Measurements from ENCODE around the gene ABCC8. TPM values are rescaled to one million over a fixed set of nuclear protein-coding genes. Genes with fewer than 3 reads are reported as not detected.

ABCC8 gene
- total RNA-seq, 1 experiment from 2014 or later: not detected

DNA sequence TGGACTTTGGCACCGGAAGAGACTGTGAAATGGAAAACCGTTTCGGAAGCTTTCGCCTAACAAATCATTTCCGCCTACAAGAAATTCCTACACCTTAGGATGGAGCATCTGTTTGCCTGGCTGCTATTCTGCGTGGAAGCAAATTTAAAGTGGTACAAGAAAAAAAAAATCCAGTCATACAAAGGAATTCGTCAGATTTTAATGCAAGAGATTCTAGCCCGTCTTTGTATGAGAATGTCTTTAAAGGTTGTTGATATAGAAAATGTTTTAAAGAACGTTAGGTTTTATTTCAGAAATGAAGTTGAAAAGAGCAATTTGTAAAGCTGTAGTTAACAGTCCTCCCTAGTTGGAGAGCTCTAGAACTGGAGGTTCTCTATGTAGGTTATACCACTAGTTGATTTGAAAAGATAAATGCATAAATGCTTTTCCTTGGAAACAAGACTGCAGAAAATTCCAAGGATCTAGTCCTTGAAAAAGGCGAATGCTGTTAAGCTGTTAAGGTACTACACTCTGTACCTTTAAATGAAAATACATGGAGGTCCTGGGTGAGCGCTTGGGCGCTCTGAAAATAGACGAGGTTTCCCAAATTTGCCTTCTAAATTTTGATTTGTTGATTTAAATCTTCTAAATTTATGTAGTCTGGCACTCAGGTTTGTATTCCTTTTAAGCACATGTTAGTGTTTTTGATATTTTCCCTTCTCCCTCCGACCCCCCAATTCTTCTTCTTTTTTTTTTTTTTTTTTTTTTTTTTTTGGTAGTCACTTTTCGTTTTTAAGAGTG is 122.6 kb downstream of the ABCC8 start:
- Histone ChIP-seq H3K4me2 (peak overlapping the region; percentile 84), H3K36me3 (ENCODE audit: low read depth) (no peaks in the 10 kb centered on the region), H4K20me1 (ENCODE audit: insufficient read depth) (no peaks in the 10 kb centered on the region), H3K27me3 (ENCODE audit: insufficient read depth, low read depth) (no peaks in the 10 kb centered on the region), H3F3A (ENCODE audit: insufficient read depth, low read depth) (peaks cover 30% of the 10 kb centered on the region), H3K9me3 (ENCODE audit: insufficient read depth, low read depth) (no peaks in the 10 kb centered on the region), H3K9me2 (ENCODE audit: insufficient read depth) (no peaks in the 10 kb centered on the region), H2AFZ (peak overlapping the region; percentile 98), H3K27ac (no peak overlapping the region), H3K79me2 (ENCODE audit: low read depth) (no peaks in the 10 kb centered on the region), H3K4me1 (replicated peaks; ENCODE audit: insufficient read depth) (0 out of 2 replicates have a peak, but pooled peaks cover 4% of the 10 kb centered on the region), H3K4me3 (peak overlapping the region; percentile 72)
- TF ChIP-seq, protein P1, sequence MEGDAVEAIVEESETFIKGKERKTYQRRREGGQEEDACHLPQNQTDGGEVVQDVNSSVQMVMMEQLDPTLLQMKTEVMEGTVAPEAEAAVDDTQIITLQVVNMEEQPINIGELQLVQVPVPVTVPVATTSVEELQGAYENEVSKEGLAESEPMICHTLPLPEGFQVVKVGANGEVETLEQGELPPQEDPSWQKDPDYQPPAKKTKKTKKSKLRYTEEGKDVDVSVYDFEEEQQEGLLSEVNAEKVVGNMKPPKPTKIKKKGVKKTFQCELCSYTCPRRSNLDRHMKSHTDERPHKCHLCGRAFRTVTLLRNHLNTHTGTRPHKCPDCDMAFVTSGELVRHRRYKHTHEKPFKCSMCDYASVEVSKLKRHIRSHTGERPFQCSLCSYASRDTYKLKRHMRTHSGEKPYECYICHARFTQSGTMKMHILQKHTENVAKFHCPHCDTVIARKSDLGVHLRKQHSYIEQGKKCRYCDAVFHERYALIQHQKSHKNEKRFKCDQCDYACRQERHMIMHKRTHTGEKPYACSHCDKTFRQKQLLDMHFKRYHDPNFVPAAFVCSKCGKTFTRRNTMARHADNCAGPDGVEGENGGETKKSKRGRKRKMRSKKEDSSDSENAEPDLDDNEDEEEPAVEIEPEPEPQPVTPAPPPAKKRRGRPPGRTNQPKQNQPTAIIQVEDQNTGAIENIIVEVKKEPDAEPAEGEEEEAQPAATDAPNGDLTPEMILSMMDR (conservative IDR thresholded peaks at IDR 0.05): no peak
- no peak for TF ChIP-seq EZH2 (IDR thresholded peaks at IDR 0.05; ENCODE audit: low read depth)
- POLR2A ChIA-PET (ENCODE audit: unreplicated experiment): no interaction called here
- CTCF ChIA-PET: interaction anchor here (0.7 kb wide), 1 partner anchor 1154 kb away, joined by 15 read pairs; no protein-coding TSS in a partner anchor
- intact Hi-C loops (cut with micrococcal nuclease; ENCODE audit: unreplicated experiment): loop anchor here (5.0 kb wide), 1 partner anchor 122 kb away; no protein-coding TSS in a partner anchor
- DNase-seq: no peak
- BruUV-seq (replicated peaks): no TSS peak

DNA sequence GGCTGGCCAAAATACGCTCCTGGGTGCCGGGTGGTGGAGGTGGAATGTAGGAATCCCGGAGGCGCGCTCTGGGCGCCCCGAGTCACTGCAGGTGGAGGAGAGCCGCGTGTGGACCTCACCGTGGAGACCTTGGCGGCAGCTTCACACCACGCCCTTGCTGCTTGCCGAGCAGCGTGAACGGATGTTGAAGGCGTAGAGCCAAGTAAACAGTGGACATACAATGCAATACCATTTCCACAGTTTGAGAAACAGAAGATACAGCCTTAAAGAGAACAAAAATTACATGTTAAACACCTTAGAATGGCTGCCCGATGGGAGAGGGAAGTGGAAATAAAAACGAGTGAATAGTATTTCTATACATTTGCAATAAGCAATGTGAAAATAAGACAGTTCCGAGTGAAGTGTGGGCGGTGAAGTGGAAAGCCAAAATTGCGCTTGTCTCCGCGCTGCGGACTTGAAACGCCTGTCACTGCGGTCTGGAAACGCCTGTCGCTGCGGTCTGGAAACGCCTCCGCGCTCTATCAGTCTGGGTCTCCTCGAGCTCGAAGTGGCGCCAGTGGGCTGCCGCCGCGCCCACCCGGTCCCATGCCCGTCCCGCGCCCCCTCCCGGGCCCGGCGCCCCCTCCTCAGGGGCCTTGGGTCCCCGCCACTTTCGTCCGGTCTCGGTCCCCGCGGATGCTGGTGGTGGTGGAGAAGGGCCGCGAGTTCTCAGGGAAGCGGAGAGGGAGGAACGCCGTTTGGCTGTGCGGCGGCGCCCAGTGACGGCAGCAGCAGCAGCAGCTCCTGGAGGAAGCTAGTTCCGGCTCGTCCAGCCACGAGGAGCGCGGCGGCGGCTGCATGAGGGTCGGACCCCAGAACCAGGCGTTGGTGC is 123.5 kb downstream of the ABCC8 start:
- no peaks in the 10 kb centered on the region for H3K79me2 ChIP-seq (ENCODE audit: low read depth)
- H4K20me1 ChIP-seq (ENCODE audit: insufficient read depth): no peaks in the 10 kb centered on the region
- CTCF ChIA-PET: no interaction called here
- H3K9me3 ChIP-seq (ENCODE audit: insufficient read depth, low read depth): no peaks in the 10 kb centered on the region
- no peaks in the 10 kb centered on the region for H3K9me2 ChIP-seq (ENCODE audit: insufficient read depth)
- H3K27ac ChIP-seq: no peak overlapping the region
- no peaks in the 10 kb centered on the region for H3K27me3 ChIP-seq (ENCODE audit: insufficient read depth, low read depth)
- peak; percentile 42 to 51 for DNase-seq
- intact Hi-C loops (cut with micrococcal nuclease; ENCODE audit: unreplicated experiment): loop anchor here (5.0 kb wide), 1 partner anchor 121 kb away; no protein-coding TSS in a partner anchor
- peak overlapping the region; percentile 72 for H3K4me3 ChIP-seq
- POLR2A ChIA-PET (ENCODE audit: unreplicated experiment): no interaction called here
- no TSS peak for BruUV-seq (replicated peaks)
- H3K4me2 ChIP-seq: peak overlapping the region; percentile 84
- 0 out of 2 replicates have a peak, but pooled peaks cover 4% of the 10 kb centered on the region for H3K4me1 ChIP-seq (replicated peaks; ENCODE audit: insufficient read depth)
- TF ChIP-seq, protein P1 (conservative IDR thresholded peaks at IDR 0.05): no peak
- no peak for TF ChIP-seq EZH2 (IDR thresholded peaks at IDR 0.05; ENCODE audit: low read depth)
- peaks cover 30% of the 10 kb centered on the region for H3F3A ChIP-seq (ENCODE audit: insufficient read depth, low read depth)
- no peaks in the 10 kb centered on the region for H3K36me3 ChIP-seq (ENCODE audit: low read depth)
- H2AFZ ChIP-seq: peak overlapping the region; percentile 98

DNA sequence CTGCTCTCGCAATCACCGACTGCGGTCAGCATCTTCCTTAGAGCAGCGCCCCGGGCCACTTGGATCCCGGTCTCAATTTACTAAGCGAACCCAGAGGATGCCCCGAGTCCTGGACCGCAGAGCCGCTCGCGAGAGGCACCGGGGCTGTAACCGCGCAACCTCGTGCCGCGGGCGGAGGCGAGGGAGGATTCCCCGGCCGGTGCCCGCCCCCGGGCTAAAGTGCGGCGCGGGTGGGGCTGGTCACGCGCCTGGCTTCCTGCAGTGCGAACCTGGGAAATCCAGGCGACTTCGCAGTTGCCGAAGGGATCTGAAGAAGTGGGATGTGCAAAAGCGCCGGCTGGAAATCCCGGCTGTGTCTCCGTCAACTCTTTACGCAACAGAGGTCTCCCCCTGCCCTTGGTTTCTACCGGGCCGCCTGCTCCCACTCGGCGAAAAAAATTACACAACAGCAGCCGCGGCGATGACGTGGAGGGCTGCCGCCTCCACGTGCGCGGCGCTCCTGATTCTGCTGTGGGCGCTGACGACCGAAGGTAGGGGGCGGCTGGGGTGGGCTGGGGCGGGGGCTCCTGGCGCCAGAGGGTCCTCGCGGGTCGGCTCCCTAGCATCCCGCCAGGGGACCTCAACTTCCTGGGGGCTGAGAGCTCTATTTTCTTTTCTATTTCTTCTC is 125.0 kb downstream of the ABCC8 start, which contains the start of gene NCR3LG1:
TSS of gene NCR3LG1 (plus strand) at position 291 of the 667 bp plus-strand sequence. CDS start at position 461, 170 bp downstream.
- Histone ChIP-seq H3F3A (ENCODE audit: insufficient read depth, low read depth) (peaks cover 30% of the 10 kb centered on the region), H3K79me2 (ENCODE audit: low read depth) (no peaks in the 10 kb centered on the region), H3K36me3 (ENCODE audit: low read depth) (no peaks in the 10 kb centered on the region), H4K20me1 (ENCODE audit: insufficient read depth) (no peaks in the 10 kb centered on the region), H3K27me3 (ENCODE audit: insufficient read depth, low read depth) (no peaks in the 10 kb centered on the region), H3K9me2 (ENCODE audit: insufficient read depth) (no peaks in the 10 kb centered on the region), H3K27ac (no peak within 1 kb of the TSS), H3K9me3 (ENCODE audit: insufficient read depth, low read depth) (no peaks in the 10 kb centered on the region), H3K4me2 (peak within 1 kb of the TSS; percentile 84), H3K4me3 (peak within 1 kb of the TSS; percentile 72), H2AFZ (peak within 1 kb of the TSS; percentile 98), H3K4me1 (replicated peaks; ENCODE audit: insufficient read depth) (0 out of 2 replicates have a peak, but pooled peaks cover 4% of the 10 kb centered on the region)
- ChIA-PET POLR2A (ENCODE audit: unreplicated experiment) (interaction anchor here (0.6 to 0.7 kb wide), 3 partner anchors 88 to 639 kb away, joined by 4 to 15 read pairs (median 7); no protein-coding TSS in a partner anchor), CTCF (interaction anchor here (0.6 to 0.7 kb wide), 2 partner anchors 50 to 87 kb away, joined by 3 to 9 read pairs; no protein-coding TSS in a partner anchor)
- intact Hi-C loops (cut with micrococcal nuclease; ENCODE audit: unreplicated experiment): loop anchor here (5.0 kb wide), 1 partner anchor 119 kb away; no protein-coding TSS in a partner anchor
- BruUV-seq (replicated peaks): no TSS peak
- TF ChIP-seq, protein P1 (conservative IDR thresholded peaks at IDR 0.05): peak; percentile 16; the same call in 1 of the 2 replicates
- TF ChIP-seq EZH2 (IDR thresholded peaks at IDR 0.05; ENCODE audit: low read depth): no peak
- peak; percentile 24 to 46 for DNase-seq
